ENCODE measurements around the gene JAG2.

JAG2 gene

DNA sequence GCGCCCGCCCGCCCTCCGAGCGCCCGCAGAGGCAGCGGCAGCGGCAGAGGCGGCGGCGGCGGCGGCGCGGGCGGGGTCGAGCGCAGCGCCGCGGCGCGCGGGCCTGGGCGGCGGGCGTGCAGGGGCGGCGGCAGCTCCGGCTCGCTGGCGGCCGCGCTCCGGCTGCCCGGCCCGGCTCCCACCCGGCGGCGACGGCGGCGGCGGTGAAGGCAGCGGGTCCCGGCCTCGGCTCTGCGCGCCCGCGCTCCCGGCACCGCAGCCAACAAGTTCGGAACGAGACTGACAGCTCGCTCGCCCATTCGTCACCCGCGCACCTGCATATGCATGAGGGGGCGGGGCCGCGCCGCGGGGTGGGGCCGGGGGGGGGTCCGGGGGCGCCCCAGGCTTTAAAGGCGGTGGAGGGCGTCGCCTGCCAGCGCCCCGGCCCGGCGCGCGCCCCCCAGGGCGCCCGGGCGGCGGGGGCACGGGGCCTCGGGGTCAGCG lies at the start of gene JAG2:
JAG2 (minus strand) TSS at position 281 of the 483 bp plus-strand sequence. CDS start 356 bp downstream, outside the sequence.
- peak; percentile 22 for DNase-seq (ENCODE audit: low read depth)

DNA sequence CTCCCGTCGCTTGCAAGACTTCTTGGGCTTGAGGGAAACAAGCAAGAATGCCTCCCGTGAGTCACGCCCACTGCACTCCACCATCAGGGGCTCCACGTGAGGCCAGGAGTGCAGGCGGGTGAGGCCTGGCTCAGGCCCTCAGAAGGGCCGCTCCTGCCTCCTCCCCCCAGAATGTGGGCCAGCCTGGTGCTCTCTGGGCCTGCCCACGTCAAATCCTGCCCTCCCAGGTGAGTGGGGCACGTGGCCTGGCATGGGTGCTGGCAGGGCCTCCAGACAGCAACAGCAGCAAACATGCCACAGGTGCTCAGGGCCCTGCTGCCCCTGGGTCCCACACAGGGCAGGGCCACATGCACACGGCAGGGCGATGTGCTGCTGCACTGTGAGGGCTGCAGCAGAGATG lies 49.2 kb upstream of the JAG2 start:
- no peak for DNase-seq (ENCODE audit: low read depth)

DNA sequence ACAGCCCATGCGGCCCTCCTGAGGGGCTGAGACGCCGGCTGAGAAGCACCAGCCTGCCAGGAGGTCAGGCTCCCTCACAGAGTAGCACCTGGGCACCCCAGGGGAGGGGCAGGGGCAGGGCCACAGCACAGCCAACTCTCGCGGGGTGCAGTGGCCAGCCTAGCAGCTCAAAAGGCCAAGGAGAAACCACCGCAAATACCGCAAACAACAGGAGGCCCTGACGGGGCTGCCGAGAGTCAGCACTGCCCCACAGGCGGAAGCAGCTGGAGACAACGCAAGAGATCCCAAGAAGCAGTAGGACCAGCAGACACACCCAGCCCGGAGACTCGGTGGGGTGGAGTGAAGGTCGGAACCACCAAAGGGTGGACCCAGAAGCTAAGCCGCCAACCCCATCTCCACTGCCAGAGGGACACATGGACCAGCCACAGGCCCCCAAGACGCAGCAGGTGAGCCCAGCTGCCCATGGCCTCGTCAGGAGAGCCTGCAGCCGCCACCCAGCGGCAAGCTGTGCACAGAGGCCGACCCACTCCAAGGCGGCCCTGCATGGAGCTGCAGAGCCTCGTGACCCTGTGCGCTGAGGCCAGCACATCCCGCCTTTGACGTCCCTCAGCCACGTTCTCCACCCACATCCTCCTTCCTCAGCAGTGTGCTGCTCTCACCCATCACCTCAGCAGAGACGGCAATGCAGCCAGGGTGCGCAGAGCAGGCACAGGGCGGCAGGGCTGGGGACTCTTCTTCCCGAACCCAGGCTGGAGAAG lies 48.1 kb upstream of the JAG2 start:
- DNase-seq (ENCODE audit: low read depth) = no peak

DNA sequence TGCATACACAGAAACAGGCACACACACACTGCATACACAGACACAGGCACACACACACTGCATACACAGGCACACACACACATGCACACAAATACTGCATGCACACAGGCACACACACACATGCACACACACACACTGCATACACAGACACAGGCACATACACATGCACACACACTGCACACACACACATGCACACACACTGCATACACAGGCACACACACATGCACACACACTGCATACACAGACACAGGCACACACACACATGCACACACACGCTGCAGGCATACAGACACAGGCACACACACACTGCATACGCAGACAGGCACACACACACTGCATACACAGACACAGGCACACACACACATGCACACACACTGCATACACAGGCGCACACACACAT lies 47.0 kb upstream of the JAG2 start:
- DNase-seq (ENCODE audit: low read depth) = no peak

DNA sequence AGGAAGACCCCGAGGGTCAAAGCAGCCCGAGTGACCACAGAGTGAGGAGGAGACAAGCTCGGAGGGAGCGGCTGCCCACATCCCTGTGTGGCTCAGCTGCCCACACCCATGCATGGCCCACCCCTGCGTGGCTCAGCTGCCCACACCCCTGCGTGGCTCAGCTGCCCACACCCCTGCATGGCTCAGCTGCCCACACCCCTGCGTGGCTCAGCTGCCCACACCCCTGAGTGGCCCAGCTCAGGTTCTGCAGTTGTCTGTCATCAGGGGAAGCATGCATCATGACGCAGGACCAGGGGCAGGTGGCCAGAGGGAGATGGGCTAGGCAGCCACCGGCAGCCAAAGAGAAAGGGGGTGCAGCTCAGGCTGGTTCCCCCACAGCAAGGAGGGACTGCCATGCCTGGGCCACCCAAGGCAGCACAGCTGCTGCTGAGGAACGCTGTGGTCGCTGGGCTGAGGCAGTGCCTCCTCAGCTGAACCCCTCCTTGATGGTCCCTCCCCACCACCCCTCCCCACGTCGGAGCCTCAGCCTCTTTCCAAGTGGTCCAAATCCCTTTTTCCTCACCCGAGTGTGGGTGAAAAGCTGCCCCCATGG lies 45.8 kb upstream of the JAG2 start:
- no peak for DNase-seq (ENCODE audit: low read depth)

DNA sequence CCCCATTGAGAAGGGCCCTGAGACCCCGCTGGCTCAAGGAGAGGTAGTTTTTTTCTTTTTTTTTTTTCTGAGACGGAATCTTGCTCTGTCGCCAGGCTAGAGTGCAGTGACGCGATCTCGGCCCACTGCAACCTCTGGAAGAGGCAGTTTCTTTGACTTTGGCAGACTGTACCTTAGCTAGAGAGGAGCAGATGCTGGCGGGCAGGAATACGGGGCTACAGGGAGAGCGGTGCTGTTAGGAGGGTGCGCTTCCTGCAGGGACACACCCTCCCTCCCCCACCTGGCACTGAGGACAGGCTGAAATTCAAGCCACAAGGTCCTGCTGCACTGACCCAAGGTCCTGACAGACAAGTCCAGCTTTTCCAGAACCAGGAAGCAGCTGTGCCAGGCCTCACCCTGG lies 44.8 kb upstream of the JAG2 start:
- DNase-seq (ENCODE audit: low read depth) = no peak

DNA sequence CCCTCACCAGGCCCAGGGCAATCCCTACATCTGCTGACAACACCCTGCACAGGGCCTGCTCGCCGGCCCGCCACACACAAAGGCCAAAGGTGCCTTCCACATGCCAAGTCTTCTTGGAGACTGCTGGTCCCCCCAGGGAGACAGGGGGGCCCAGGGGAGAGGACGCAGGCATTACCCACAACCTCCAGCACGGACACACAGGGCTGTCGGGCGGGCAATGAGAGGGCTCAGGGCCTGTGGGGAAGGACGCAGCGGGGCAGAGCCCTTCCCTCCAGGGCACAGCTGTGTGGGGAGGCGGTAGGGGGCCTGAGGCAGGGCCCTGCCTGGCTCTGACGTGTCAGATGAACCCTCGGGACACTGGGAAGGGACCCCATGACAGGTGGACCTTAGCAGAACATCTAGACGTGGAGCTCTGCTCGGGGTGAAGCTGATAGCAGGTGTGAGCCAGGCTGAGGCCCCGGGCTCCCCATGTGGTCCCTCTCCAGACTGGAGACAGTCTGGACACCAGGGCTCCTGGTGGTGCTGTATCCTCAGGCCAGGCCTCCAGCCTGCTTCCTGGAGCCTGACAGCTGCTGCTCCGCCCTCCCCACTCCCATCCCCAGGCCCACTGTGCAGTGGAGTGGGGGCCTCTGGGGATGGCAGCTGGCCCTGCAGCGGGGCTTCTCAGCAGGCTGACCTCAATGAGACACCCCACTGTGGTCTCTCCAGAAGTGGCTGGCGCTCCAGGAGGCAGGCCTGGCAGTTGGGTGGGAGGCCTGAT lies 44.1 kb upstream of the JAG2 start:
- no peak for DNase-seq (ENCODE audit: low read depth)

DNA sequence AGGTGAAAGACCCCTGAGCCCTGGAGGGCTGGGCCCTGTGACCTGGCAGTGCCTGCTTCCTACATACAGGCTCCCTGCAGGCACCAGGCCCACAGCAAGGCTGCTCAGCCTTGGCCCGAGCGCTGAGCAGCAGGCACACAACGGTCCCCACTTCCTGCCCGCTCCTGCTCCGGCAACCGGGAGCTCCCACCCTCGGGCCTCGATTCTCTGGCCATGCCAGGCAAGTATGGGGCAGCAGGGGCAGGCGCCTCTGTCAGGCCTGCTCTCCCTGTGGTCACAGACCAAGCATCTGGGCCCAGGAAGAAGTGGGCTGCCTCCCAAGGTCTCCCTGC lies 43.1 kb upstream of the JAG2 start:
- no peak for DNase-seq (ENCODE audit: low read depth)

DNA sequence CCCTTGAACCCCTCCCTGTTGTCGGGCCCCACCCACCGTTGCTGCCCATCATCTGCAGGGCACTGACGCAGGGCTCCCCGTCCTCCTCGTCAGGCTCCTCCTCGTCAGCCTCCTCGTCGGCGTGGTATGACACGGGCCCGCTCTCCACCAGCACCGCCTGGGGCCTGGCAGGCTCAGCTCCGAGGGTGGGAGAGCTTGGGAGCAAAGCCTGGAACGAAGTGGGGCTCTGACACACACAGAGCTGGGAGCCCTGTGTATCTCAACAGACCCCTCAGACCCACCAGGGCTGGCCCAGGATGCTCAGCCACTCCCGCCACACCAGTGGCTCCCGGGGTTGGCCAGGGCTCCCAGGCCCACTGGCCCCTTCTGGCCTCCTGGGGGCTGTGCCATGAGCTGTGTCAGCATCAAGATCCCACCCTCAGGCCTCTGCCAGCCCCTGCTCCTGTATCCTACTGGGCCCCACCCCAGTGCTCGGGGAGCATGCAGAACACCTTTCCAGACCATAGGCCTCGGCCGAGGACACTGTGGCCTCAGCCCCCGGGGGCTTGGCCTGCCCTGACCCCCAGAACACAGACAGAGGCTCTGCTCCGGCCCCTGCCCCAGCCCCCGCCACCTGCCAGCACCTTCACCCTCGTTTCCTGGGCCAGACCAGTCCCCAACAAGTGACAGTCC lies 42.6 kb upstream of the JAG2 start:
- DNase-seq (ENCODE audit: low read depth) = no peak

DNA sequence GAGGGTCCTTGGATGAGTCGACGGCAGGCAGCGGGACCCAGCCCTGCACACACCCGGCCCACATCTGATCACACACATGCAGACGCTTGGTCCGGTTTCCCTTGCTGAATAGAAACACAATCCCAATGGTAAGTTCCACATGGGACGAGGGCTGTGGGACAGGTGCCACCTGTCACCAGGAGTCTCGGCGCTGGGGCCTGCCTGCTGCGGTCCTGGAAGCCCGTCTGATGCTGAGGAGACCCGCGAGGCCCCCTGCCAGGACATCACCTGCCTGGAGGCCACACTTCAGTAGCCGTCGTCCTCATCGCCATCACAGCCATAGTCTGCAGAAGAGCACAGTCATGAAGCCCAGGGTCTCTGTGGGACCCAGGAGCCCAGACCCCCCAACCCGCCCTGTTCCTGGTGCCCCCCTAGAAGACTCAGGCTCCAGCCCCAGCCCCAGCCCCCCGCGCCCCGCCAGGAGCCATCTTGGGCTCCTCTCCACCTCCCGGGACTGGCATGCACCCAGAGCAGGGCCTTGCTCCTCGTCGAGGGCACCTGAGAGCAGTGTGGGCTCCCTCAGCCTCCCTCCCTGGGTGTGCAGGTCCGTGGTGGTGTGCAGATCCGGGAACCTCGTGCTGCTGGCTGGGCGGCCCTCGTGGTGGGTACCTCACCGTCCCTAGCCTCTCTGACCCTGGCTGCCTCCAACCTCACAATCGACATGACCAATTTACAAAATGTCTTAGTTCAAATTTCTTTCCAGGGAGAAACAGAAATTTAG lies 41.9 kb upstream of the JAG2 start:
- no peak for DNase-seq (ENCODE audit: low read depth)

DNA sequence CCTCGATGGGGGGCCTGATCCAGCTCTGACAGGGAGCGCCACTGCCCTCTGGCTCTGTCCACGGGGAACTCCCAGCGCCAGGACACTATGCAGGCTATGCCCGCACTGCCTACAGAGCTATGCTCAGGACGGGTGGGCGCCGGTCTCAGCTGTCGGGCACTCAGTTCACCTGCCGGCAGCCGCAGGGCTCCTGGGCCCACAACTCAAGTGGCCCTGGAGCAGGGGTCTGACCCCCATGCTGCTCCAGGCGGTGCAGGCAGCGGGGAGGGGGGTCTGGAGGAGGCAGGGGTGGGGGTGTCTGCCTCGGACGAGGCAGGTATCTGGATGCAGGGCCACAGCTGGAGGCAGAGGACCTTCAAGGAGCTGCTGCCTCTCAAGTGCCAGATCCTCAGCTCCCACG lies 41.1 kb upstream of the JAG2 start:
- DNase-seq (ENCODE audit: low read depth) = no peak

DNA sequence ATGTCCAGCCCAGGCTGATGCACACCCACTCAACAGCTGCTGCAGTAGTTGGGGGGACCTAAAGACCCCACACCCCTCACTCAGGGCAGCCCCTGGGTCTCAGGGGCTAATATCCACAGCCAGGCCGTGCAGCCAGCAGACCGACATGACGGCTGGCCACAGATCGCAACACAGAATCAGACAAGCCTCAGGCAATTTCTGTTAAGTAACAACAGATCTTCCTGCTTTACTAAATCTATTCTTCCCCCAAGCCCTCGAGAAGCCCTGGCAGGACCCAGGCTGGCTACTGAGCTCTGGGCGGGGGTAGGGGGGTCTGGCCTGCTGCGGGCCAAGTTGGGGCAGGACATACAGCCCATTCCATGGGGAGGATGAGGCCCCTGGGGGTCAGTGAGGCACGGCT lies 40.5 kb upstream of the JAG2 start:
- no peak for DNase-seq (ENCODE audit: low read depth)

DNA sequence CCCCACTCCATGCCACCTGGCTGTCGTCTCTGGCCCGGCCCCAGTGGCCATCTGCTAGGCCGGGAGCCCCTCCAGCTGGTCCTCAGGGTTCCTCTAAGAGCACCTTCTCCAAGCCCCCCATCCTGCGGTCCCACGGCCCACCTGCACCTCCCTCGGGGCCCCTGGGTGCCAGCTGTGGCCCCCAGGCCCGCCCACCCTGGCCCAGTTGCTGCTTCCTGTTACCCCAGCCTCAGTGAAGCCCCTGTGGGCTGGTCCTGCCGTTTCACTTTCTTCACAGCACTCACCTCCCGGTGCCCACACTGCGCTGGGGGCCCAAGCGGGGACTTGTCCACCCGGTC lies 40.1 kb upstream of the JAG2 start:
- no peak for DNase-seq (ENCODE audit: low read depth)

DNA sequence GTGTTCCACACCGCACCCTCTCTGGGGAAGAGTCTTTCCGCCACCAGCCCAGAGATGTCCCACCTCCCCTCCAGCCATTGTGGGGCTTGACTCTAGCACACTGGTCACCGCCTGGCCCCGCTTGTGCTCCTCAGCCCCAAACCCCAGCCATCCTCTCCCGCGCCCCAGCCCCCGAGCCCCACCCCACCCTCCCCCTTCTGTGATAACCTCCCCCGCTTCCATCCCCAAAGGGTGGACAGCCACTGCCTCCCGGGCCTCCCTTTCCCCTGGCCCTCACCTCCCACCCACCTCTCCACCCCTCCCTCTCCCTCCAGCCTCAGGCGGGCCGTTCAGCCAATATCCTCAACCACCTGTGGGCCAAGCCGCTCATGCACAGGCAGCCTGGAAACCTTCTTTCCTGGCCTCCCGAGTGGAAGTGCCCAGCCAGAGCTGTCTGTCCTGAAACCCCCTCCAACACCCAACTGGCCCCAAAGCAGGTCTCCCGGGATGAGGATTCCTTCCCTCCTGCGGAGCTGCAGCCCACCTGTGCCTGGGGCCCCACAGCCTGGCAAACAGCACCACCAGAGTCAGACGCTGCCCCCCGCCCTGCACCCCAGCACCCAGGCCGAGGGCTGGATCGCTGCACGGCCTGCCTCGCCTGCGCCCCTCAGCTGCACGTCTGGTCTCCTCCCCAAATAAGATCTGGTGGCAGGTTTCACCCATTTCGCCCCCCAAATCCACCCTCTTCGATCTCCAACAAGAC lies 39.6 kb upstream of the JAG2 start:
- no peak for DNase-seq (ENCODE audit: low read depth)

DNA sequence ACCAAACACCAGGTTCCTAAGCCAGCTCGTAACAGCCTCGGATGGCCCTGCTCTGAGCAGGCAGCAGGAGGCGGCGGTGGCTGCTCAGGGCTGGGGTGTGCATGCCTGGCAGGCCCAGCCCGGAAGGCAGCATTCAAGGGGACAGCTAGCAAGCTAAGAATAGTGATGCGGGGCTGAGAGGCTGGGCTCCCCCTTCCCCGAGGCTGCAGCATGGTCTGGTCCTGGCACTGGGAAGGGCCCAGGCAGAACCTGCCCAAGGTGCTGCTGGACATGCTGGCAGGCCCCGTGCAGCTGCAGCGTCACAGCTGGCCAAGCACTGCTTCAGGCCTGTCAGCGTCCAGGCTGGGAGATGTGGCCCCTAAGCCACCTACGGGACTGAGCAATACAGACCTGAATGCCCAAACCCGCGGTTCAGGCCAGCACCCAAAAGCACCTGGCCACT lies 38.9 kb upstream of the JAG2 start:
- DNase-seq (ENCODE audit: low read depth) = no peak

DNA sequence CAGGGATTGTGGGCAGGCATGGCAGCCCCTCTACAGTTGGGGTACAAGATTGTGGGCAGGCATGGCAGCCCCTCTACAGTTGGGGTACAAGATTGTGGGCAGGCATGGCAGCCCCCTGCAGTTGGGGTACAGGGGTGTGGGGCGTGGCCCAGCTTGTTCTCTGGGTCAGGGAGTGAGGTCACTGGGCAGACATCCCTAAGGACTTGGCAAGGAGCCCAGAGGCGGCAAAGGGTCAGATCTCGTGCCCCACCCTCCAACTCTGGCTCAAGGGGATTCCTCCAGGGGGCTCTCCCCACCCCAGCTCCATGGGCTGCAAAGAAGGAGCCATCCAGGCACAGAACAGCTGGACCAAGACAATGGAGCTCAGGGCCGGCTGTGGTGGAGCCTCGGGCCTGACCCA lies 38.3 kb upstream of the JAG2 start:
- no peak for DNase-seq (ENCODE audit: low read depth)

DNA sequence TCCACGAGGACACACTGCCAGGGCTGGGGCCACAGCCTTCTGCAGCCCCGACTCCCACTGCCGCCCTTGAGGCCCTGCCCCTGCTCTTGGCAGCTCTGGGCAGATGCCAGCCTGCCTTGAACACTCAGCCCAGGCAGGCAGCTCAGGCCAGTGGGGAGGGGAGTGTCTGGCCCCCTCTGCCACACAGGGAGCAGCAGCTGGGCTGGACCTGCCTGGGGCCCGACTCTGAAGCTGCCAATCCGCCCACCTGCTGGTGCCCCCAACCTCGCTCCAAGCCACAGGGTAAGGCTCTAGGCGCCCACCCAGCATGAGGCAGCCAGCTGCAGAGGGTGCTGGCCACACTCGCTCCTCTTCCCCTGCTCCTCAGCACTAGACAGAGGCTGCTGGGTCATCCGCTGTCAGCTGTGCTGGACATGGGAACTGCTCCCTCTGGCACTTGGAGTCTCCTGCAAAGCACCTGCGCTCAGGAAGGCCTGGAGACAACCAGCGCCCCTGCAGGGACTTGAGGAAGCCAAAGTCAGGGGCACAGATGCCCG lies 37.2 kb upstream of the JAG2 start:
- DNase-seq (ENCODE audit: low read depth) = no peak

DNA sequence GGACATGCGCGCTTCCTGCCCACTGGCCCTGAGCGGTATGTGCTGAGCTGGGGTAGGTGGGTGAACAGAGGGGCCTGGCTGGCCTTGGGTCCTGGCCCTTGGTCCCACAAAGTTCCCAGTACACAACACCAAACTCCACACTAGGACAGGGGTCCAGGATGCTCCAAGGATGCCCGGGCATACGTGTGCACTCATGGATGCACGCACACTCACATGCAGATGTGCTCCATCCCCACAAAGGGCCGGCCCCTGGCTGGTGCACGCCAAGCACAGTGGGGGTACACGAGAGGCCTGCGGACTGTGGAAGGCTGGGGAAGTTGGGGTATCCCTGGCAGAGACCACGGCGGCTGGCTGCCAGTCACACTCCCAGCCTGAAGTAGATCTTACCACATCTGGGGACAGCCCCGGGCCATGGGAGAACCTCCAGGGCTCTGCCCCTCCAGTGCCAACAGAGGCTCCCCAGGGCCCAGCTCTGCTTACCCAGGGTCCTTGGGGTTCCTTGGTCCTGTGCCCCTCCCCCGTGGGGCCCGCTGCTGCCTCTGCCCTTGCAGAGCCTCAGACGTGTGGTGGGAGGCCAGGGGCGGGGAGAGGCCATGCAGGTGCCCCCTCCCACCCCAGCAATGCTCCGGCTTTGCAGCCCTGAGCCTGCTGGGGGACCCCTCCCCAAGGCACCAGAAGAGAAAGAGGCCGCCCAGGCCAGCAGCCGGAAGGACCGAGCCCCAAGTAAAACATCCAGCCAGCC lies 36.5 kb upstream of the JAG2 start:
- DNase-seq (ENCODE audit: low read depth) = no peak

DNA sequence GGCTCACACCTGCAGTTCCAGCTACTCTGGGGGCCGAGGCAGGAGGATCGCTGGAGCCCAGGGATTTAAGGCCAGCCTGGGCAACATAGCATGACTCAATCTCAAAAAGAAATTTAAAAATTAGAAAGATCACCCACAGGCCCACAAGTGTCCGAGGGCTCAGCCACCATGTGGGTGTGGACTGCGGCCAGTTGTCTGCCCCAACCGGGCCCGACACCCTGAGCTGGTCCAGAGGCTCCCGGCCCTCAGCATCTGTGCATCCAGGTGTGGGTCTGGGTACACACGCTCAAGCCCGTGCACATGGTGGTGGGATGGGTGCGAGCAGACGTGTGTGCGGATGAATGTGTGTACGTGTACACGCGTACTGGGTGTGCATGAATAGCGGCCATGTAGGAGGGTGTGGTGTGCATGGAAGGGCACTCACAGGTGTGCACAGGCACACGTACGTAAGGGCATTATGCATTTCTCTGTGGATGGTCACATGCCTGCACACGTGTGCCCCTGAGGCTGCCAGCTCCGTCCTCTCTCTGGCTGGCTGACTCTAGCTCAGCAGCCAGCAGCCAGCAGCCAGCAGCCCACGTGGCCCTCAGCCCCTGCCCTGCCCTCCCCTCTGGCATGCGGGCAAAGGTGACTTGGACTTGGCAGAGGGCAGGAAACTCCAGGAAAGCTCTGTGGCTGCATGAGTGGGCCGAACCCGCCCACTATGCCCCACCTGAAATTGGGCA lies 35.8 kb upstream of the JAG2 start:
- no peak for DNase-seq (ENCODE audit: low read depth)

DNA sequence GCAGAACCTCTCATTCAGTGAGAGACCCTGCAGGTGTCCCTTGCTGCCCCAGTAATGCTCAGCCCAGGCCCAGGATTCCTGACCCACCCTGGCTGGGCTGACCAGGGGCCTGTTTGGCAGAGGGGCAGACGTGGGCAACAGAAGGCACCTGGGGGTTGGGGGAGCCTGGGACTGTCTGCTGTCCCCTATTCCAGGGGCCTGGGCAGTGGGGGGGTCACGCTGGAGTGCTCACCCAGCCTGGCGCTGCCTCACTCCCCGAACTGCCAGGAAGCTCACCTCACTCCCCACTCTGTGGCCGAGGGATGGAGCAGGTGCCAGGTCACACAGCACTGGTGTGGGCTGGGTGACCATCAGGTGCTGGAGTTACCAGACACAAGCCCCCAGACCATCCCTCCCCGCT lies 35.1 kb upstream of the JAG2 start:
- no peak for DNase-seq (ENCODE audit: low read depth)

Measured in activated T-helper 1 cell treated with Interleukin-2 at 50 U/mL for 16 hours (primary cell).